ENCODE measurements around the gene SORCS3. TPM values are rescaled to one million over a fixed set of nuclear protein-coding genes. Genes with fewer than 3 reads are reported as not detected.

SORCS3 gene
- total RNA-seq, 1 donor from 2014 or later, result not detected

- FAIRE-seq (no peak), DNase-seq (ENCODE audit: low read depth) (no peak)
- H3K27me3 ChIP-seq (ENCODE audit: control insufficient read depth, insufficient read depth, low read length), result no peaks in the 10 kb centered on the region
- no peaks in the 10 kb centered on the region for H3K36me3 ChIP-seq (ENCODE audit: control insufficient read depth, insufficient read depth, low read length)
- no peak overlapping the region for H3K4me3 ChIP-seq (ENCODE audit: low read depth, low read length)
- no peak for TF ChIP-seq CTCF (IDR thresholded peaks at IDR 0.05; ENCODE audit: insufficient read depth, low read length, severe bottlenecking)
Measured at GRCh38 chr10:105181626-105182025, 540.5 kb downstream of the SORCS3 start.

GRCh38 chr10:105183536-105183935 lies 542.4 kb downstream of the SORCS3 start:
- TF ChIP-seq CTCF (IDR thresholded peaks at IDR 0.05; ENCODE audit: insufficient read depth, low read length, severe bottlenecking), result no peak
- peak; percentile 7 for FAIRE-seq
- Histone ChIP-seq H3K27me3 (ENCODE audit: control insufficient read depth, insufficient read depth, low read length) (no peaks in the 10 kb centered on the region), H3K36me3 (ENCODE audit: control insufficient read depth, insufficient read depth, low read length) (no peaks in the 10 kb centered on the region), H3K4me3 (ENCODE audit: low read depth, low read length) (no peak overlapping the region)
- no peak for DNase-seq (ENCODE audit: low read depth)

GRCh38 chr10:105185161-105185560 lies 544.1 kb downstream of the SORCS3 start:
- DNase-seq (ENCODE audit: low read depth), result peak; percentile 78

GRCh38 chr10:105187243-105187642 lies 546.2 kb downstream of the SORCS3 start:
- no peak for TF ChIP-seq CTCF (IDR thresholded peaks at IDR 0.05; ENCODE audit: insufficient read depth, low read length, severe bottlenecking)
- FAIRE-seq (no peak), DNase-seq (ENCODE audit: low read depth) (no peak)
- Histone ChIP-seq H3K27me3 (ENCODE audit: control insufficient read depth, insufficient read depth, low read length) (no peaks in the 10 kb centered on the region), H3K36me3 (ENCODE audit: control insufficient read depth, insufficient read depth, low read length) (no peaks in the 10 kb centered on the region), H3K4me3 (ENCODE audit: low read depth, low read length) (no peak overlapping the region)

More at GRCh38 chr10:105185161-105185560, 544.1 kb downstream of the SORCS3 start:
- TF ChIP-seq CTCF (IDR thresholded peaks at IDR 0.05; ENCODE audit: insufficient read depth, low read length, severe bottlenecking), result no peak
- H3K4me3 ChIP-seq (ENCODE audit: low read depth, low read length), result no peak overlapping the region
- H3K36me3 ChIP-seq (ENCODE audit: control insufficient read depth, insufficient read depth, low read length), result no peaks in the 10 kb centered on the region
- no peak for FAIRE-seq
- no peaks in the 10 kb centered on the region for H3K27me3 ChIP-seq (ENCODE audit: control insufficient read depth, insufficient read depth, low read length)

- DNase-seq (ENCODE audit: low read depth) (peak; percentile 96), FAIRE-seq (no peak)
- Histone ChIP-seq H3K4me3 (ENCODE audit: low read depth, low read length) (no peak overlapping the region), H3K27me3 (ENCODE audit: control insufficient read depth, insufficient read depth, low read length) (no peaks in the 10 kb centered on the region), H3K36me3 (ENCODE audit: control insufficient read depth, insufficient read depth, low read length) (no peaks in the 10 kb centered on the region)
- TF ChIP-seq CTCF (IDR thresholded peaks at IDR 0.05; ENCODE audit: insufficient read depth, low read length, severe bottlenecking), result no peak
Measured at GRCh38 chr10:105188737-105189462, 547.8 kb downstream of the SORCS3 start.

- no peak for TF ChIP-seq CTCF (IDR thresholded peaks at IDR 0.05; ENCODE audit: insufficient read depth, low read length, severe bottlenecking)
- Histone ChIP-seq H3K36me3 (ENCODE audit: control insufficient read depth, insufficient read depth, low read length) (no peaks in the 10 kb centered on the region), H3K4me3 (ENCODE audit: low read depth, low read length) (no peak overlapping the region), H3K27me3 (ENCODE audit: control insufficient read depth, insufficient read depth, low read length) (no peaks in the 10 kb centered on the region)
- peak; percentile 48 for DNase-seq (ENCODE audit: low read depth)
- no peak for FAIRE-seq
Measured at GRCh38 chr10:105189463-105189800, 548.3 kb downstream of the SORCS3 start.

Data from bronchial epithelial cell (primary cell).